ENCODE data around the gene TMTC4.
"Not testable (repeated sequence)": the region's sequence is repeated elsewhere in the genome, so short reads cannot be mapped to it uniquely, and the experiment has no call there.

The TMTC4 gene

DNA sequence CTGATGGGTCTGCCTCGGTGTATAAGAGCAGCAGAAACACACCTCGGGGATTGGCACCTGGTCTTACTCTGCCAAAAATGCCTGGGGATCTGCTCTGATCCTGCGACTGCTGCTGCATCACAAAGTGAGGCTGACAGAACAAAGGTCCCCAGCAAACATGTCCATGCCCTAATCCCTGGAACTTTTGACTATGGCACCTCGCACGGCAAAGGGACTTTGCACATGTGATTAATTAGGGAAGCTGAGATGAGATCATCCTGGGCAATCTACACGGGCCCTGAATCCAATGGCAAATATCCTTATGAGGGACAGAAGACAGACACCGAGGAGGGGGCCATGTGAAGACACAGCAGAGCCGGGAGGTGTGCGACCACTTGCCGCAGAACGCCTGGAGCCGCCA, 94.5 kb downstream of the TMTC4 start:
- no peak for DNase-seq

DNA sequence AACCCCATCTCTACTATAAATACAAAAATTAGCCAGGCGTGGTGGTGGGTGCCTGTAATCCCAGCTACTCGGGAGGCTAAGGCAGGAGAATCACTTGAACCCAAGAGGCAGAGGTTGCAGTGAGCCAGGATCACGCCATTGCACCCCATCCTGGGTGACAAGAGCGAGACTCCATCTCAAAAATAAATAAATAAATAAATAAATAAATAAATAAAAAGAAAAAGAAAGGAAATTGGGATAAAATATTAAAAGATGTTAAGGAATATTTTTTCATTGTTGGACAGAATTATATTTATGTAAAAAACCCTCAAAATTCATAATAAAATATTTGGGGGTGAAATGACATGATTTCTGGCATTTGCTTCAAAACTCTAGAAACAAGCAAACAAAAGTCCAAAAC, 97.4 kb downstream of the TMTC4 start:
- not testable (repeated sequence) for DNase-seq

DNA sequence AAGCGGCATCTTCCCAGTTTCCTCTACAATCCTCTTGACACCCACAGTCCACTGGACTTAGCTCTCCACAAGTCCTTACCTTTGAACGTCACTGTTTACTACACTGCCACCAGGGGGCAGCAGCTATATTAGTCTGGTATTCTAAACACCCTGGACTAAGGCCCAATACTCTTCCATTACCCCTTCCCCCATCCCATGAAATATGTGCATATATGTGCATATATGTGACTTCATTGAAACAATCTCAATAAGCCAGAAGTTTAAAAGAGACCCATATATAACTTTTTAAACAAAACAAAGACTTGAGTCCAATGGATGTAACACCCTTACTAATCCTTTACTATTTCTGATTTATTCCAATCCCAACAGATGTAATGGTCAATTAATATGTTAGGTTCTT, 101.5 kb downstream of the TMTC4 start:
- no peak for DNase-seq

DNA sequence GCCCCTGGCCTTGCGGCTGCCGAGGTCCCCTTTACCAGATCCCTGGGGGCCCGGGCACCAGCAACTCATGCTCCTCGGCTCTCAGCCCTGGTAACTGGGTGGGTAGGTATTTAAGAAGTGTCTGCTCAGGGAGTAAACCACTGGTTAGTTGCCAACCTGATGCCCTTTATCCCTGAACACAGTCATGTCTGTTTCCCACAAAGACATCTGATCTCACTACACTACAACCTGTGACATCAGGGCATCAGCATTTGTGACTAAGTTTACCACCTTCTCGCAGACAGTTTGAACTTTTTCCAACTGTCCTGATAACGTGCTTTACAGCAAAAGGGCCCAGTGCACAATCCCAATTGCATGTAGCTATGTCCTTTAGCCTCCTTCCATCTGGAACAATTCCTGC, 108.1 kb downstream of the TMTC4 start:
- DNase-seq = no peak

DNA sequence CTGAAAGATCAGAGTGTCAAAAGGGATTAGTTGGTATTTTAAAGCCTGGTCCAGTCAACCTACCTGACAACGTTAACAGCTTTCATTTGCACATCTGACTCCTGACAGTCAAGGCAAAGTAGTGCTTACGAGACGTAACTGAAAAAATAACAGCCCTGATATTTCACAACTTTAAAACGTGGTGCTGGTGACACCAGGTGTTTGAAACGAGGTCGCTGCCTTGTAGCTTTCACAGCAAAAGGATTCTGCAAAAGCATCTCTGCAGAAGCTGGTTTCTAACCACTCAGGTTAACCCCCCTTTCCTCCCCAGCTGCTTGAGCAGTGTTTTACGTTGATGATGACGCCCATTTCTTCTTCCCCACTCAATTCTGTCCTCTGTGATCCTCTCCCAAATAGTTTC, 109.3 kb downstream of the TMTC4 start:
- DNase-seq = no peak

DNA sequence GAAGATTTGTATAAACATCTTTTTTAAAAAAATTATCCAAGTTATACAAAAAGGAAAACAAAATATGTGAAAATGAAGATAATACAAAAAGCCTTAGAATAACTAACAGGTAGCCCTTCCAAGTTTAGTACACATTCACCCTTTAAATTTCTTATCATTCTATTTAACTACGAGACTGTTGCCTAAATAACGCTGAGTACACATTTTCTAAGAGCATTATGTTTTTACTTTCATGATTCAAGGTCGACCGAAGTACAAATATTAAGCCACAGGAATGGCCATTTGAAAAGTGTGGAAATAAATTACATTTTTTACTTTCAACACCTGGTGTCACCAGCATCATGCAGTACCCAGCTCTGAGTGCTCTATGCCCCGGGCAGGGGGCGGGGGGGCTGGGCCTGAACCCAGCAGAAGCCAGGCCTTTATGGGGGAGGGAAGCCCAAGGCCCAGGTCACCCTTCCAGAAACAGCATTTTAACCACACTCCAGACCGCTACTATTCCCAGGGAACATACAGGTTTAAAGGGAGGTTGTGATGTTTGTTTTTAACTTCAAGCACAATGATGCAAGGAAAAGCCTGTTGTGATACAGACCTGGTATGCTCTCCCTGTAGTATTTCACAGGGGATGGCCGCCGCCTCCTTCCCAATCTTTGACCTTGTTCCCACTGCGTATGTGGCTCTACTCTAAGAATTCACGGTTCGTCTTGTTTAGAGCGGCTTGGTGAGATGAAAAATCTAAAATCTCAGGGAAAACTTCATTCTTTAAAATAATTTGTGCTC, 110.0 kb downstream of the TMTC4 start:
- DNase-seq = no peak

DNA sequence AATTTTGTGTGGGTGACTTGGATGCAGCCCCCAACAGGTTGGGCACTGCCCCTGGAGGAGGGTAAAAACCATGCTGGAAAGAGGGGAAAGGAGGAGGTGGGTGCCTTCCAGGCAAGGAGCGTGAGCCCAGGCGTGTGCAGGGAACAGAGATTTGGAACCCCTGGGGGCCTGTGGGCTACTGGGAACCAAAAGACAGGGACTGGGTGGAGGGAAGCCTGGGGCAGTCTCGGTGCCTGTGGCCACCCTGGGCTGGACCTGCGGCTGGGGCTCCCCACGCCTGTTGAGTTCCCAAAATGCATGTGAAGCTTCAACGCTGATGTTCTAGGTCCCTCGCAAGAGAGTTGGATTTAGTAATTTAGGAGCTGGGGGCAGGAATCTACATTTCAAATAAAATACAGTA, 110.8 kb downstream of the TMTC4 start:
- DNase-seq = no peak

DNA sequence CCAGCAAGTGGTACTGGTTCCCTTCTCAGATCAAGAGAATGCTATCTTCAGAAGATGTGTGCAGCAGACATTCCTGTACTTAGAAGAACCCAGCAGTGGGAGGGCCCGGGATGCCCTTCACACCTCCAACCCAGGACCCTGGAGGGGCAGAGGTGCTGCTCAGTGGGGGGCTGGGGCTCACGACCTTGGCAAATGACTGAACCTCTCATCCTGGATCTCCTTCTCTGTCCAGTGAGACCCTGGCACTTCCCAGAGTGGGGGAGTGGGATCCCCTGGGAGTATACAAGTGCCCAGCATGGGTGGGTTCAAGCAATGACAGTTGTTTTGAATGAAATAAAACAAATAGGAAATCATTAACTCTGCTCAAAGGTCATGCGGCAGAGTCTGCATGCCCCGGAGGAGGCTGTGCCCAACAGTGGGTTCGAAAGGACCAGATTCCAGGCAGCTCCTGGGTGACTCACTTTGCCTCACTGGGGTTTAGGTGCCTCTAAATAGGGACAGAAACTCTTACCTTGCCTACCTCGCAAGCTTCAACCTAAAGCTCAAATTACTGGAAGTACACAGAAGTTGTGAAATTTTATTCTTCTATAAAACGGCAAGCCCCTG, 112.9 kb downstream of the TMTC4 start:
- DNase-seq = no peak

DNA sequence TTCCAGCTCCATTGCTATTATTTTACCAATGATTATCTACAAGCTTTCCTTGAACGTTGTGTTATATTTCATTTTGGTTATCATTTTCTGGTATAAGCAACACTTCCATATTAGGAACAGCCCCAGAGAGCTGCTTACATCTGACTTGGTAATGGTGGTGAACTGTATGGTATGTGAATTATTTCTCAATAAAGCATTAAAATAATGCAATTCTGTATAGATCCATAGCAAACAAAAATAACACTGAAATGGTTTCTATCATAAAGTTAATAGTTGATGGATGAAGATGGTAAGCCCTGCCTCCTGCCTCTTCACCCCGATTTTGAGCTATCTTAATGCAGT, 113.5 kb downstream of the TMTC4 start:
- DNase-seq = no peak

DNA sequence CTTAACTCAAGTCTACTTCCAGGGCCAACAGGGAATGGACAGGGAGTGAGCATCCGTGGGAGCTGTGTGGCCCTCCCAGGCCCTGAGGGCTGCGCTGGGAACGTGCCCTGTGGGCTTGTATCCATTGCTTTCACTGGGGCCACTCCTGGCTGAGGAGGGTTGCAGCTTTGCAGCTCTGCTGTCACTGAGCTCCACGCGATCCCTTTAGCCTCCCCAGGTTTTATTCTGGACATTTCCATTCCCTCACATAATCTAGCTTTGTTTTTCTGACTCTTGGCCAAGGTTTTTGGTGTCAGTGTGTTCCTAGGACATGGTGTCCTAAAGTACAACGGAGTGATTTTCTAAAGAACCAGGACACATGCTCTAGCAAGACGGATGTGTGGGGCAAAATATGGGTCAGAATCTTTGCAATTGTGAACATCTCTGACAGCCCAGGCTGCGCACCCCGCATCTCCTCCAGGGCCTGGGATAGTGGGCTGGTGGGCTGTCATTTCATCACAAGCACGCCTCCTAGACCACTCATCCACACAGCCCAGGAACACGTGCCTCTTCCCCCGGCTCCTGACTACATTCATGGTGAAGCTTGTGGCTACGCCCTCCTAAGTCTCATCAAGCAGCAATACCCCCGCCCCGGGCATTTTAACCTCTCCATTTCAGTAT, 114.0 kb downstream of the TMTC4 start:
- DNase-seq = no peak

DNA sequence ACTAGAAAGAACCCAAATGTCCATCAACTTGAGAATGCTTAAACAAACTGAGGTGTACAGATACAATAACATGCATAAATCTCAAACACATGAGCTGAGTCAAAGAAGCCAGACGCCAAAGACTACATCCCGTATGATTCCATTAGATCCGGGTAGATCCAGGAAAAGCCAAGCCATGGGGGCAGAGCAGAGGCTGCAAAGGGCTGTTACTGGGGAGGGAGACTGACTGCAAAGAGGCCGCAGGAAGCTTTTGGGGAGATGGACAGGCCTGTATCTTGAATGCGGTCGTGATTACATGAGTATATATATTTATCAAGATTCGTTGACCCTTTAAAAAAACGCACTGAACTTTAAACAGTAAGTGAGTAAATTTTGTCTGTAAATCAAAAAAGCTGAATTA, 114.7 kb downstream of the TMTC4 start:
- DNase-seq = no peak

All from cerebellar nuclear complex (tissue), 1 donor.